Astrocyte (in vitro differentiated cells and primary cell): ENCODE data around the gene NFAM1. TPM values are rescaled to one million over a fixed set of nuclear protein-coding genes. Genes with fewer than 3 reads are reported as not detected.

Source experiments
- DNase-seq: peaks from one replicate; pipeline ENCODE4 v3.0.0-alpha.2; 2010; ENCODE audit warnings: low read depth
- FAIRE-seq: peaks from 2 replicates; lab custom pipeline; 2011; peaks lifted over from hg19 to GRCh38; lab: Jason Lieb, UNC
- H2AFZ ChIP-seq: 2 replicates; pipeline ENCODE4 v1.6.0; 2012; ENCODE audit warnings: low read depth, low read length, inconsistent platforms
- H3K27ac ChIP-seq: 2 replicates; pipeline ENCODE4 v1.5.1; 2011; ENCODE audit warnings: low read depth, low read length, inconsistent platforms
- H3K27me3 ChIP-seq: 2 replicates; pipeline ENCODE4 v1.6.0; 2011; ENCODE audit warnings: low read length, inconsistent platforms; ENCODE audit not compliant: insufficient read depth
- H3K36me3 ChIP-seq: 2 replicates; pipeline ENCODE4 v1.5.1; 2011; ENCODE audit warnings: low read length, inconsistent platforms; ENCODE audit not compliant: insufficient read depth
- H3K4me1 ChIP-seq: 2 replicates; pipeline ENCODE4 v1.5.1; 2011; ENCODE audit warnings: low read length, inconsistent platforms; ENCODE audit not compliant: insufficient read depth
- H3K4me2 ChIP-seq: 2 replicates; pipeline ENCODE4 v1.6.0; 2012; ENCODE audit warnings: low read length, inconsistent platforms
- H3K4me3 ChIP-seq: 2 replicates; pipeline ENCODE4 v1.5.1; 2011; ENCODE audit warnings: low read depth, mild to moderate bottlenecking, low read length, inconsistent platforms; ENCODE audit not compliant: insufficient read depth
- H3K79me2 ChIP-seq: 2 replicates; pipeline ENCODE4 v1.6.0; 2012; ENCODE audit warnings: mild to moderate bottlenecking, low read length, inconsistent platforms; ENCODE audit not compliant: insufficient read depth
- H3K9ac ChIP-seq: 2 replicates; pipeline ENCODE4 v1.6.0; 2012; ENCODE audit warnings: mild to moderate bottlenecking, low read length, inconsistent platforms
- H3K9me3 ChIP-seq: 2 replicates; pipeline ENCODE4 v1.5.1; 2012; ENCODE audit warnings: low read depth, mild to moderate bottlenecking, low read length, inconsistent platforms; ENCODE audit not compliant: insufficient read depth
- H4K20me1 ChIP-seq: 2 replicates; pipeline ENCODE4 v1.6.0; 2012; ENCODE audit warnings: low read length, inconsistent platforms; ENCODE audit not compliant: insufficient read depth
- H3K27ac Mint-ChIP-seq: one replicate; pipeline ENCODE4 v1.8.0; 2021; ENCODE audit warnings: mild to moderate bottlenecking, mixed read lengths; ENCODE audit not compliant: unreplicated experiment
- H3K27me3 Mint-ChIP-seq: one replicate; pipeline ENCODE4 v1.8.0; 2021; ENCODE audit warnings: low read depth, mixed read lengths; ENCODE audit not compliant: unreplicated experiment
- H3K36me3 Mint-ChIP-seq: one replicate; pipeline ENCODE4 v1.8.0; 2021; ENCODE audit warnings: low read depth, mixed read lengths; ENCODE audit not compliant: unreplicated experiment
- H3K4me1 Mint-ChIP-seq: one replicate; pipeline ENCODE4 v1.8.0; 2021; ENCODE audit warnings: low read depth, mixed read lengths; ENCODE audit not compliant: unreplicated experiment
- H3K4me3 Mint-ChIP-seq: one replicate; pipeline ENCODE4 v1.8.0; 2021; ENCODE audit warnings: mild to moderate bottlenecking, moderate library complexity, mixed read lengths; ENCODE audit not compliant: unreplicated experiment
- H3K9me3 Mint-ChIP-seq: one replicate; pipeline ENCODE4 v1.8.0; 2021; ENCODE audit warnings: mild to moderate bottlenecking, mixed read lengths; ENCODE audit not compliant: unreplicated experiment
- EZH2 ChIP-seq: IDR thresholded peaks from 2 replicates; pipeline ENCODE4 v1.6.1; 2012; ENCODE audit warnings: mild to moderate bottlenecking, low read length, inconsistent platforms; ENCODE audit not compliant: insufficient read depth
- total RNA-seq: library from RNA; stranded (reverse); gene quantifications from 2 replicates; pipeline ENCODE4 v1.2.1, GENCODE V29; 2021
- TF ChIP-seq, protein P1 (sequence below): IDR thresholded peaks from 2 replicates; pipeline ENCODE4 v1.5.1; 2011; ENCODE audit warnings: low read depth, mild to moderate bottlenecking, inconsistent platforms, low read length, moderate library complexity; ENCODE audit not compliant: insufficient read depth

The NFAM1 gene
- total RNA-seq, 1 donor from 2014 or later = 0.07 TPM

DNA sequence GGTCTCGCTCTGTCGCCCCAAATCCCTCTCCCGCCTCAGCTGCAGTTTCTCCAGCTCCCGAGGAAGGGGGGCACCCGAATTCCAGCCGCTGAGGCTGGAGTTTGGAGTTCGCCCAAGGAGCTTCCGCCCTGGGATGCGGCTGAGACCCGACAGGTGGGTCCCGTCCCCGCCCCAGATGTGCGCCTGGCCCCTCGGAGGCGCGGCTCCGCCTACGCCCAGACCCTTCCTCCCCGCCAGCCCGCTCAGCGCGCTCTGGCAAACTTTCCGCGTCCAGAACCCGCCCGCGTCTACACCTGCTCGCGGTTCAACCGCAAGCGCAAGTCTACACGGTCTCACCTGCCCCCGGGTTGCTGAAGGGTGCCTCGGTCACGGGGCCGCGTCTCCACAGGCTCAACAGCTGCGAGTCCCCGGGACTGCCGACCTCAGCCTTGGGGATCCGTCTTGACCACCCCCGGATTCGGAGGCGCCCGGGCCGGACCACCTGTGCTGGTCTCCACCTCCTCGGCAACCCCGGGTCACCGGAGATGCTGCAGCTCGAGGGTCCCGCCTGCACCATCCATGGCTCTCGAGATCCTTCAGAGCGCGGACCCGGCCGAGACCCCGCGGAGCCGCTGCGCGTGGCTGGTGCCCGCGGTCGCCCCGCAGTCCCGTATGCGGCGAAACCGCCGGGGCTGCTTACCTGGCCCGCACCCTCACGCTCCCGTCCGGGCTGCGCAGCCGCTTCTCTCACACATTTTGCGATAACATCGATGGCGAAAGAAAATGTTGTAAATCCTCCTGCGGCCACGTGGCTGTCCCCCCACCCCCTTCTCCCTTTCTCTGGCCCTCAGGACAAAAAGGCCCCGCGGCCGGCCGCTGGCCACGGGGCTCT lies 63.6 kb downstream of the NFAM1 start:
- Histone ChIP-seq H3K9me3 (no peaks in the 10 kb centered on the region), H3K9ac (peak overlapping the region; percentile 52), H3K4me1 (peaks cover 24% of the 10 kb centered on the region), H4K20me1 (peaks cover 14% of the 10 kb centered on the region), H3K36me3 (no peaks in the 10 kb centered on the region), H3K4me3 (peak overlapping the region; percentile 58), H3K27me3 (peaks cover 30% of the 10 kb centered on the region), H2AFZ (peak overlapping the region; percentile 89), H3K27ac (no peak overlapping the region), H3K79me2 (no peaks in the 10 kb centered on the region), H3K4me2 (peak overlapping the region; percentile 91)
- H3K27me3 Mint-ChIP-seq = peaks cover 51% of the 10 kb centered on the region
- H3K4me3 Mint-ChIP-seq = peak overlapping the region; percentile 67
- peak; percentile 100 for TF ChIP-seq EZH2
- TF ChIP-seq, protein P1, sequence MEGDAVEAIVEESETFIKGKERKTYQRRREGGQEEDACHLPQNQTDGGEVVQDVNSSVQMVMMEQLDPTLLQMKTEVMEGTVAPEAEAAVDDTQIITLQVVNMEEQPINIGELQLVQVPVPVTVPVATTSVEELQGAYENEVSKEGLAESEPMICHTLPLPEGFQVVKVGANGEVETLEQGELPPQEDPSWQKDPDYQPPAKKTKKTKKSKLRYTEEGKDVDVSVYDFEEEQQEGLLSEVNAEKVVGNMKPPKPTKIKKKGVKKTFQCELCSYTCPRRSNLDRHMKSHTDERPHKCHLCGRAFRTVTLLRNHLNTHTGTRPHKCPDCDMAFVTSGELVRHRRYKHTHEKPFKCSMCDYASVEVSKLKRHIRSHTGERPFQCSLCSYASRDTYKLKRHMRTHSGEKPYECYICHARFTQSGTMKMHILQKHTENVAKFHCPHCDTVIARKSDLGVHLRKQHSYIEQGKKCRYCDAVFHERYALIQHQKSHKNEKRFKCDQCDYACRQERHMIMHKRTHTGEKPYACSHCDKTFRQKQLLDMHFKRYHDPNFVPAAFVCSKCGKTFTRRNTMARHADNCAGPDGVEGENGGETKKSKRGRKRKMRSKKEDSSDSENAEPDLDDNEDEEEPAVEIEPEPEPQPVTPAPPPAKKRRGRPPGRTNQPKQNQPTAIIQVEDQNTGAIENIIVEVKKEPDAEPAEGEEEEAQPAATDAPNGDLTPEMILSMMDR = no peak
- no peaks in the 10 kb centered on the region for H3K36me3 Mint-ChIP-seq
- DNase-seq (no peak), FAIRE-seq (no peak)
- no peaks in the 10 kb centered on the region for H3K9me3 Mint-ChIP-seq
- no peak overlapping the region for H3K27ac Mint-ChIP-seq
- peaks cover 5% of the 10 kb centered on the region for H3K4me1 Mint-ChIP-seq

DNA sequence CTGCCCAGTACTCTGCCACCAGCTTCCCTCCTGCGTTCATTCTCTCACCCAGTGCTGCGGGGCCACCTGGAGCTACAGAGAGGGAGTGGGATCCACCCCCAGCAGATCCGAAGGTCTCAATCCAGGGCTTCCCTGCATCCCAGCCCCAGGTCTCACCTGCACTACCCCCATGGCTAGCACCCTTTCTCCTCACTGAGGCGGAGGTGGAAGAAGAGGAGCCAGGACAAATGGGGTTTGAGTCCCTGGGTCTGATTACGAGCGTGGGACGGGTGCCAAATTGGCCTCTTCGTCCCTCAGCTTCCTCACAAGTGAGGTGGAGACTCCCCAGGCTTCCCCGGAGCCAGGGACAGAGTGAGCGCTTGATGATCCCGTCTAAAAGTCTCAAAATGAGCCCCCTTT lies 64.2 kb downstream of the NFAM1 start:
- TF ChIP-seq, protein P1 = no peak
- TF ChIP-seq EZH2 = no peak
- Histone ChIP-seq H3K27me3 (peaks cover 30% of the 10 kb centered on the region), H3K4me1 (peaks cover 24% of the 10 kb centered on the region), H2AFZ (no peak overlapping the region), H4K20me1 (peaks cover 14% of the 10 kb centered on the region), H3K36me3 (no peaks in the 10 kb centered on the region), H3K9me3 (no peaks in the 10 kb centered on the region), H3K9ac (no peak overlapping the region), H3K27ac (no peak overlapping the region), H3K4me3 (no peak overlapping the region), H3K79me2 (no peaks in the 10 kb centered on the region), H3K4me2 (peak overlapping the region; percentile 91)
- DNase-seq (no peak), FAIRE-seq (no peak)
- Mint-ChIP-seq H3K27ac (no peak overlapping the region), H3K4me1 (peaks cover 5% of the 10 kb centered on the region), H3K9me3 (no peaks in the 10 kb centered on the region), H3K27me3 (peaks cover 47% of the 10 kb centered on the region), H3K36me3 (no peaks in the 10 kb centered on the region), H3K4me3 (no peak overlapping the region)
